GM12891 (cell line): Measurements from ENCODE around the gene GLCCI1.

ENCODE experiments used
- POLR2A ChIP-seq: IDR thresholded peaks from 2 replicates; pipeline ENCODE4 v1.6.1; 2011; ENCODE audit warnings: low read depth, low read length, control low read depth
- POLR2AphosphoS5 ChIP-seq: IDR thresholded peaks from 2 replicates; pipeline ENCODE4 v1.6.1; 2011; ENCODE audit warnings: low read depth, low read length, control low read depth

DNA sequence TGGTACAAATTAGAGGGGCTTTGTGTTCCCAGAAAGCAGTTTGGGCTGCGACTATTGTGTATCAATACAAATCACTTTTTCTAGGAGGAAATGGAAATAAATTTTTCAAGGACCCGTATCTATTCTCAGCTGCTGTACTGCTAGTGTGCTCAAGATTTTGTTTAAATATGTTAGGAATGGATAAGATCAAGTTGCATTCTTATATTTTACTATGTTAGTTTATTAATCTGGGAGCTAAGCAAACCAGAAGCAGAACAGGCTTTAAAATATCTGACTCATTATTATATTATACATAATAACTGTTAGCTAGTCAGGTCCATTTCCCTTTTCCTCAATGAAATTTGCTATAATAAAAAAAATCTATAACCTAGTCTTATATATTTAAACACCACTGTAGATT is 11.1 kb upstream of the GLCCI1 start:
- TF ChIP-seq POLR2AphosphoS5 (no peak), POLR2A (no peak)
